ENCODE results near the gene MATR3.
A peak's percentile ranks its signal among the peaks of the same experiment; 100 is the strongest.
"Not testable (repeated sequence)": the region's sequence is repeated elsewhere in the genome, so short reads cannot be mapped to it uniquely, and the experiment has no call there.

The MATR3 gene

DNA sequence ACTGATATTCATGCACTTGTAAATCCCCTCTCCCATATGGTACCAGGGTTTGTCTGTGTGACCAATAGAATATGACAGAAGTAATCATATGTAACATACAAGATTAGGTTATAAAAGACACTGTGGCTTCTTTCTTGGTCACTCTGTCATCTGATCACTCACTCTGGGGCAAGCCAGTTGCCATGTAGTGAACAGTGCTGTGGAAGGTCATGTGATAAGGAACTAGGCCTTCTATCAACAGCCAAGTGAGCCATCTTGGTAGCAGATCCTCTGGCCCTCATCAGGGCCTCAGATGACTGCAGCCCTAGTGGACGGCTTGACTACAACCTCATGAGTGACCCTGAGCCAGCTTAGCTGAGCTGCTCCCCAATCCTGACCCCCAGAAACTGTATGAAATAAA is 30.0 kb upstream of the MATR3 start:
- peaks cover 30% of the 10 kb centered on the region for H3K4me1 Mint-ChIP-seq
- no peak for TF ChIP-seq CTCF (IDR thresholded peaks at IDR 0.05; ENCODE audit: unreplicated experiment in 3 of 3)
- no peaks in the 10 kb centered on the region for H3K27me3 Mint-ChIP-seq (ENCODE audit: low read depth)
- peak overlapping the region; percentile 48 to 70 (median 61) for H3K27ac Mint-ChIP-seq
- H3K4me3 Mint-ChIP-seq = no peak overlapping the region
- H3K36me3 Mint-ChIP-seq (ENCODE audit: low read depth) = no peaks in the 10 kb centered on the region
- H3K9me3 Mint-ChIP-seq = no peaks in the 10 kb centered on the region

DNA sequence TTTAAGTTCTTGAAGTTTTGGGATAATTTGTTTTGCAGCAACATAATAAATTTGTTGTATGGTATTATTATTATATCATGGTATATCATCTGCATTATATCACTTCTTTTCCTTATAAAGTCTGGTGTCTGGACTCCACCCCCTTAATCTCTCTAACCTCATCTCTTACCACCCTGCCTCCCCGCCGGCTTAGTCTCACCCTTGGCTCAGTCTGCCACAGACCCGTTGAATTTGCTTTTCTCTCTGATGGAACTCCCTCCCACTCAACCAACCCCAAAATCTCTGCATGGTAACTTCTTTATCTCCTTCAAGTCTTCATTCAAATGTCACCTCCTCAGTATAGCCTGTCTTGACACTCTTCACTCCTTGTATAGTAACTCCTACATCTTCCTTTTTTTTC is 29.6 kb upstream of the MATR3 start:
- Mint-ChIP-seq H3K9me3 (no peaks in the 10 kb centered on the region), H3K4me3 (no peak overlapping the region), H3K36me3 (ENCODE audit: low read depth) (no peaks in the 10 kb centered on the region), H3K27me3 (ENCODE audit: low read depth) (no peaks in the 10 kb centered on the region), H3K27ac (peak overlapping the region in 1 of 3 experiments; percentile 43), H3K4me1 (peaks cover 33% of the 10 kb centered on the region)
- TF ChIP-seq CTCF (IDR thresholded peaks at IDR 0.05; ENCODE audit: unreplicated experiment in 3 of 3) = no peak

DNA sequence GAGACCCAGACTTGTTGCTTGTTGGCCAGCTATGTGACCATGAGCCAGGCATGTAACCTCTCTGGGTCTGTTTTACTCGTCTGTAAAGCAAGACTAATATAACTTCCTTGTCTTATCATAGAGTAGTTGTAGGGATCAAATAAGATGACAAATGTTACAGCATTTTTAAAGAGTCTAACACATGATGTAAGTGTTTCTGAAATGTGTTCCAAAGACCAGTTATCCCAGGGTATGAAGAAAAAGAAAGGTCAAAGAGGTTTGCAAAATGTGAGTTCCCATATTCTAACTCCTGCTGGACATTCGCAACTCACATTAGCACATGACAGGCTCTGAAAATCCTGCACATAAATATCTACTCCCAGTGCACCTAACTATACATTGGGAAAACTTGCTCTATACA is 28.5 kb upstream of the MATR3 start:
- no peak overlapping the region for H3K4me3 Mint-ChIP-seq
- no peaks in the 10 kb centered on the region for H3K27me3 Mint-ChIP-seq (ENCODE audit: low read depth)
- no peak overlapping the region for H3K27ac Mint-ChIP-seq
- no peaks in the 10 kb centered on the region for H3K36me3 Mint-ChIP-seq (ENCODE audit: low read depth)
- TF ChIP-seq CTCF (IDR thresholded peaks at IDR 0.05; ENCODE audit: unreplicated experiment in 3 of 3) = no peak
- no peaks in the 10 kb centered on the region for H3K9me3 Mint-ChIP-seq
- H3K4me1 Mint-ChIP-seq = peaks cover 33% of the 10 kb centered on the region

GRCh38 chr5:139266236-139266635 is 27.3 kb upstream of the MATR3 start:
- H3K27me3 Mint-ChIP-seq (ENCODE audit: low read depth) = no peaks in the 10 kb centered on the region
- no peak for TF ChIP-seq CTCF (IDR thresholded peaks at IDR 0.05; ENCODE audit: unreplicated experiment in 3 of 3)
- no peaks in the 10 kb centered on the region for H3K9me3 Mint-ChIP-seq
- peaks cover 35% of the 10 kb centered on the region for H3K4me1 Mint-ChIP-seq
- no peak overlapping the region for H3K27ac Mint-ChIP-seq
- no peaks in the 10 kb centered on the region for H3K36me3 Mint-ChIP-seq (ENCODE audit: low read depth)
- H3K4me3 Mint-ChIP-seq = no peak overlapping the region

DNA sequence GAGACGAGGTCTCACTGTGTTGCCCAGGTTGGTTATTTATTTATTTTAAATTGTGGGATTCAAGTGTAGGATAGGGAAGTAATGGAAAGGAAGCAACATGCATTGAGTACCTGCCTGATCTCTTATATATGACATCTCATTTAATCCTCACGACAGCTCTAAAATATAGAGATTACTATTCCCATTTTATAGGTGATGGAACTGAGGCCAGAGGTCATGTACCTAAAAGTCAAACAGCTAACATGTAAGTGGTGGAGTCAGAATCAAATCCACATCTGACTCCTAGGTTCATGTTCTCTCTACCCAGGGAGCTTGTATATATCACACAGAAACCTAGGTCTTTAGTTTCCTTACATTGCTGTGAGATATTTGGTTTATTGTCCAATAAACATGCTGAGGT is 26.1 kb upstream of the MATR3 start:
- Mint-ChIP-seq H3K36me3 (ENCODE audit: low read depth) (no peaks in the 10 kb centered on the region), H3K27me3 (ENCODE audit: low read depth) (no peaks in the 10 kb centered on the region), H3K27ac (no peak overlapping the region), H3K4me1 (peaks cover 37% of the 10 kb centered on the region), H3K4me3 (no peak overlapping the region), H3K9me3 (no peaks in the 10 kb centered on the region)
- TF ChIP-seq CTCF (IDR thresholded peaks at IDR 0.05; ENCODE audit: unreplicated experiment in 3 of 3) = no peak

- H3K9me3 Mint-ChIP-seq = no peaks in the 10 kb centered on the region
- H3K27me3 Mint-ChIP-seq (ENCODE audit: low read depth) = no peaks in the 10 kb centered on the region
- peaks cover 39% of the 10 kb centered on the region for H3K4me1 Mint-ChIP-seq
- peak overlapping the region in 2 of 3 experiments; percentile 9 to 84 for H3K27ac Mint-ChIP-seq
- H3K4me3 Mint-ChIP-seq = no peak overlapping the region
- no peak for TF ChIP-seq CTCF (IDR thresholded peaks at IDR 0.05; ENCODE audit: unreplicated experiment in 3 of 3)
- H3K36me3 Mint-ChIP-seq (ENCODE audit: low read depth) = no peaks in the 10 kb centered on the region
Observed at GRCh38 chr5:139268364-139269202, 25.0 kb upstream of the MATR3 start.

DNA sequence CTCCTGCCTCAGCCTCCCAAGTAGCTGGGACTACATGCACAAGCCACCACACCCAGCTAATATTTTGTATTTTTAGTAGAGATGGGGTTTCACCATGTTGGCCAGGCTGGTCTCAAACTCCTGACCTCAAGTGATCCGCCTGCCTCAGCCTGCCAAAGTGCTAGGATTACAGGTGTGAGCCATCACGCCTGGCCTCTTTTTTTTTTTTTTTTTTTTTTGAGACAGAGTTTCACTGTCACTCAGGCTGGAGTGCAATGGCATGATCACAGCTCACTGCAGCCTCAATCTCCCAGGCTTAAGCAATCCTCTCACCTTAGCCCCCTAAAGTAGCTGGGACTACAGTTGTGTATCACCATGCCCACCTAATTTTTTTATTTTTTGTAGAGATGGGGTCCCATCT is 22.8 kb upstream of the MATR3 start:
- peaks cover 46% of the 10 kb centered on the region for H3K4me1 Mint-ChIP-seq
- not testable (repeated sequence) for H3K9me3 Mint-ChIP-seq; H3K27me3 Mint-ChIP-seq (ENCODE audit: low read depth); H3K36me3 Mint-ChIP-seq (ENCODE audit: low read depth); H3K27ac Mint-ChIP-seq; H3K4me3 Mint-ChIP-seq
